Natural killer cell (primary cell): ENCODE results near the gene SLC4A5. TPM values are rescaled to one million over a fixed set of nuclear protein-coding genes. Genes with fewer than 3 reads are reported as not detected.

ENCODE experiments used
- ATAC-seq, 3 donors: fragments of 150-1000 bp in 2 of 3; fragments of 200-7000 bp in 1 of 3; cut with Tn5 transposase; 1 replicate in 1 of 3; 2 replicates in 2 of 3; pipeline ENCODE4 v1.10.0; 2021; ENCODE audit warnings: mild to moderate bottlenecking in 2 of 3, moderate library complexity in 2 of 3
- DNase-seq, 2 donors: peaks; one replicate each; pipeline versions ENCODE4 v3.0.0 to v3.0.0-alpha.2; 2013 to 2021; ENCODE audit warnings: mixed read lengths in 1 of 2
- H3K27ac ChIP-seq: one replicate; pipeline ENCODE4 v1.5.1; 2013; ENCODE audit warnings: mild to moderate bottlenecking, low read length
- H3K27me3 ChIP-seq: one replicate; pipeline ENCODE4 v1.6.1; 2013; ENCODE audit warnings: low read length; ENCODE audit not compliant: control insufficient read depth, insufficient read depth
- H3K36me3 ChIP-seq: one replicate; pipeline ENCODE4 v1.6.1; 2013; ENCODE audit warnings: low read length; ENCODE audit not compliant: control insufficient read depth, insufficient read depth
- H3K4me1 ChIP-seq: one replicate; pipeline ENCODE4 v1.6.1; 2013; ENCODE audit warnings: low read length; ENCODE audit not compliant: control insufficient read depth, insufficient read depth
- H3K4me3 ChIP-seq: one replicate; pipeline ENCODE4 v1.5.1; 2013; ENCODE audit warnings: low read length
- H3K9me3 ChIP-seq: one replicate; pipeline ENCODE4 v1.6.1; 2013; ENCODE audit warnings: low read length; ENCODE audit not compliant: control insufficient read depth, insufficient read depth
- H3K27ac Mint-ChIP-seq, 2 donors: one replicate each; pipeline ENCODE4 v1.8.0; 2022; ENCODE audit warnings: mild to moderate bottlenecking in 2 of 2, mixed read lengths in 2 of 2, moderate library complexity in 1 of 2
- H3K27me3 Mint-ChIP-seq, 2 donors: one replicate each; pipeline ENCODE4 v1.8.0; 2022; ENCODE audit warnings: low read depth in 2 of 2, mixed read lengths in 2 of 2
- H3K36me3 Mint-ChIP-seq: one replicate; pipeline ENCODE4 v1.8.0; 2022; ENCODE audit warnings: mixed read lengths
- H3K4me1 Mint-ChIP-seq, 2 donors: one replicate each; pipeline ENCODE4 v1.8.0; 2022; ENCODE audit warnings: mixed read lengths in 2 of 2
- H3K4me3 Mint-ChIP-seq: one replicate; pipeline ENCODE4 v1.8.0; 2022; ENCODE audit warnings: mild to moderate bottlenecking, moderate library complexity, mixed read lengths
- H3K9me3 Mint-ChIP-seq, 2 donors: one replicate each; pipeline ENCODE4 v1.8.0; 2022; ENCODE audit warnings: mixed read lengths in 2 of 2
- CTCF ChIP-seq: fragments of 200-600 bp; IDR thresholded peaks from one replicate; pipeline ENCODE4 v1.8.0; 2022; ENCODE audit warnings: antibody characterized with exemption
- WGBS: methylation state at CpG from one replicate; pipeline ENCODE4 v1.1.7; 2013; ENCODE audit warnings: missing lambda C conversion rate; ENCODE audit not compliant: insufficient coverage; 5-methylcytosine and 5-hydroxymethylcytosine counted together
- intact Hi-C: fragments of 100-400 bp; cut with micrococcal nuclease; formaldehyde crosslinking; loops from one replicate; pipeline ENCODE4 v1.14.2; 2022
- total RNA-seq, 4 donors: library from RNA; stranded (reverse); fragments of 120-200 nt in 1 of 4; gene quantifications; one replicate each; pipeline versions ENCODE4 v1.2.3 to v1.2.4, GENCODE V29; 2013 to 2022

The SLC4A5 gene
- total RNA-seq, 3 donors from 2014 or later (not counting 1 experiment from before 2014, with no cell fraction given), result 5.3 to 8.4 (median 8.0) TPM

GRCh38 chr2:74367789-74368188, 24.6 kb upstream of the SLC4A5 start:
- no peak for DNase-seq
- Mint-ChIP-seq H3K4me1 (peaks cover 5 to 6% of the 10 kb centered on the region in 2 donors), H3K27ac (no peak overlapping the region), H3K27me3 (no peaks in the 10 kb centered on the region), H3K36me3 (peaks cover 21% of the 10 kb centered on the region), H3K9me3 (no peaks in the 10 kb centered on the region), H3K4me3 (no peak overlapping the region)
- no peak overlapping the region for H3K27ac ChIP-seq
- TF ChIP-seq CTCF, result no peak
- ATAC-seq, result no peak
- WGBS, result 100% methylated on average over 7 of the region's 7 CpGs
- H3K36me3 ChIP-seq, result peaks cover 86% of the 10 kb centered on the region
- no peaks in the 10 kb centered on the region for H3K4me1 ChIP-seq
- no peaks in the 10 kb centered on the region for H3K9me3 ChIP-seq
- no peaks in the 10 kb centered on the region for H3K27me3 ChIP-seq
- intact Hi-C loops, result no loop called here
- H3K4me3 ChIP-seq, result no peak overlapping the region

- Mint-ChIP-seq H3K27me3 (no peaks in the 10 kb centered on the region), H3K27ac (no peak overlapping the region), H3K4me1 (no peaks in the 10 kb centered on the region), H3K36me3 (peaks cover 18% of the 10 kb centered on the region), H3K9me3 (no peaks in the 10 kb centered on the region), H3K4me3 (no peak overlapping the region)
- Histone ChIP-seq H3K27ac (no peak overlapping the region), H3K36me3 (peaks cover 96% of the 10 kb centered on the region), H3K27me3 (no peaks in the 10 kb centered on the region), H3K4me3 (no peak overlapping the region), H3K9me3 (no peaks in the 10 kb centered on the region), H3K4me1 (no peaks in the 10 kb centered on the region)
- 96% methylated on average over 3 of the region's 3 CpGs for WGBS
- no peak for TF ChIP-seq CTCF
- intact Hi-C loops, result no loop called here
- ATAC-seq, result no peak
- no peak for DNase-seq
Measured at GRCh38 chr2:74366036-74366435, 22.8 kb upstream of the SLC4A5 start.

GRCh38 chr2:74364533-74365505, 21.6 kb upstream of the SLC4A5 start:
- Mint-ChIP-seq H3K27ac (no peak overlapping the region), H3K36me3 (peaks cover 11% of the 10 kb centered on the region), H3K27me3 (no peaks in the 10 kb centered on the region), H3K4me1 (no peaks in the 10 kb centered on the region), H3K4me3 (no peak overlapping the region), H3K9me3 (no peaks in the 10 kb centered on the region)
- no peaks in the 10 kb centered on the region for H3K27me3 ChIP-seq
- no peak overlapping the region for H3K4me3 ChIP-seq
- TF ChIP-seq CTCF, result no peak
- intact Hi-C loops, result no loop called here
- DNase-seq (no peak), ATAC-seq (no peak)
- 97% methylated on average over 8 of the region's 8 CpGs for whole genome bisulfite sequencing
- H3K36me3 ChIP-seq, result peaks cover 96% of the 10 kb centered on the region
- no peaks in the 10 kb centered on the region for H3K4me1 ChIP-seq
- no peaks in the 10 kb centered on the region for H3K9me3 ChIP-seq
- no peak overlapping the region for H3K27ac ChIP-seq
